SKM-1 treated with dmso at 0.1 percent for 144 hours (cell line): ENCODE measurements around the gene CFAP61.

Experiments
- DNase-seq: peaks from one replicate; lab custom pipeline; 2025; ENCODE audit not compliant: unreplicated experiment; lab: John Stamatoyannopoulos, UW

The CFAP61 gene

DNA sequence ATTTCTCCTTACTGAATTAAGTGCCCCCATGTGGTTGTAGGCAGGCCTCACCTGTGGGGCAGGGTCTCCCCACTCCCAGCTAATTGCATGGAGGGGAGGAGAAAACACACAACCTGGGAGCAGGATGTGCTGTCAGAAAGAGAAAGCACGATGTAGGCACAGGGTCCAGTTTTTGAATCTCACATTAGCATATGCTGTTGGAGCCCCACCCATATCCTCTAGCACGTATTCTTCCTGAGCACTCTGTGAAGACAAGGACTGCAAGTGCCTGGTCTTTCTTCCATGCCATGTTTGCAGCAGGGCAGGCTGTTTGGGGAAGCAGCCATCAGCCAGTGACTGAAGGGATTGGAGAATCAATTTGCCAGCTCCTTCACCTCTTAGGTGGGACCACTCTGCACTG is 108.2 kb downstream of the CFAP61 start:
- DNase-seq, result no peak

DNA sequence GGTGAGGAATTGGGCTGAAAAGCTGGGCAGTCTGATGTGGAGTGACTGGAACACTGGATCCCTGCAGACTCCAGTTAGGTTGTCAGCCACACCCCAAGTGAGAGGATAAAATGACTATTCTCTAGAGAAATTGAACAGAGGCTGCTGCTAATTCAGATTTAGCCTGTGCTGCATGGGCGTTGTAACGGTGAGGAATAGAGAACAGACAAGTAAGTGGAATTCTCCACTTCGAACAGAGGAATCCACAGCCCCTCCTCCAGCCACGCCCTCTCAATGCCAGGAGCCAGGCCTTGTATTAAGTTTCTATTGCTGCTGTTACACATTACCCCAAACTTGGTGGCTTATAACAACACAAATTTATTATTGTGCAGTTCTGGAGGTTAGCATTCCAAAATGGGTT is 109.3 kb downstream of the CFAP61 start:
- DNase-seq, result no peak

DNA sequence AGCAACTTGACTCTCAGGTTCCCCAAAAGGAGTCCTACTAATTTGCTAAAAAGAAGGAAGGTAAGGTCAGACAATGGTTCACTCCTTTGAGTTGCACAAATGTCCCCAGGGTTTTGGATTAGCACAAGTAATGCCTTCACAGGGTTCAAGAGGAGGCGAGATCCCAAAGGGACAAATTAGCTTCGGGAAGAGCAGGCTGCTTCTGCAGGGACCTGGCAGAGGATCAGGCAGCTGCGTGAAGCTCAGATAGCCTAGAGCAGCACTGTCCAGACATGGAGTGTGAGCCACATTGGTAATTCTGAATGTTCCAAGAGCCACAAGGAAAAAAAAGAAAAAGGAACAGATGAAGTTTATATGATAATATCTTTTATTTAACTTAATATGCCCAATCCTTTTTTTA is 115.4 kb downstream of the CFAP61 start:
- DNase-seq, result no peak

DNA sequence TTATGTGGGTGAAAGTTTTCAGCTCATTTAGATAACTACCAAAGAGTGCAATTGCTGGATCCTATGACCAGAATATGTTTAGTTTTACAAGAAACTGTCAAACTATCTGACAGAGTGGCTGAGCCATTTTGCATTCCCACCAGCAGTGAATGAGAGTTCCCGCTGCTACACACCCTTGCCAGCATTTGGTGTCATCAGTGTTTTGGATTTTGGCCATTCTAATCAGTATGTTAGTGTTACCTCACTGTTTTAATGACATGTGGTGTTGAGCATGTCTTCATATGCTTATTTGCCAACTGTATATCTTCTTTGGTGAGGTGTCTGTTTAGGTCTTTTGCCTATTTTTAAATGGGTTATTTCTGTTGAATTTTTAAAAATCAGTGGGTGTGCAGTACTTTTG is 120.9 kb downstream of the CFAP61 start:
- DNase-seq, result no peak

DNA sequence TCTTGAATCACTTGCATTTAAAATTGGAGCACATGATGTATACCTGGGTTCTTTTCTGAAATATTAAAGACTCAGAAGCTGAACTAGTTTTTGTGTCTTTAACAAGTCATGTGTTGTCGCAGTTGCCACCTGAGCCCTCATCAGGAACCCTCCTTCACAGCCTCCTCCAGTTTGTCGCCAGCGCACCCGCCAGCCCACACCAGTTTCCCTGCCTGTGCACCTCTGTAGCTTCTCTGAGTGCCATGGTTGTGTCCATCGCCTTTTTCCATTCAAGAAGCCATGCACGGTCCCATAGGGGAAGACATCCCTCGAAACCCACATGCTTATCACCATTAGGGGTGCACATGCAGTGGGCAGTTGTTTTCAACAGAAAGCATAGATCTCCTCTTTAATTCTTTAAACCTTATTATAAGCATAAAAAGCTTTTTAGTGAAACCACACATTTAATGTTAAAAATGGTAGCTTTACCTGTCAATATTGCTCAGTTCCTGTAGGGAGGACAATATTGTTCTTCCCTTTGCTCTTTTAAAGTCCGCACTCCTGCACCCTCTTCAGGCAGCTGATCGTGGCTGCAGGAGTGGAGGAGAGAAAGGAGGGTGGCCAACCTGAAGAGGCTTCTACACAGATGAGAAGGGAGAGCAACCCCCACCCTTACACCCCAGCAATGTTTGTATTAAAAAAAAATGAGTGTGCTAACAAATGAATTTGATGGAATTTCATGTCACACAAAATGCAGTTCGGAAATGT is 121.9 kb downstream of the CFAP61 start:
- no peak for DNase-seq

DNA sequence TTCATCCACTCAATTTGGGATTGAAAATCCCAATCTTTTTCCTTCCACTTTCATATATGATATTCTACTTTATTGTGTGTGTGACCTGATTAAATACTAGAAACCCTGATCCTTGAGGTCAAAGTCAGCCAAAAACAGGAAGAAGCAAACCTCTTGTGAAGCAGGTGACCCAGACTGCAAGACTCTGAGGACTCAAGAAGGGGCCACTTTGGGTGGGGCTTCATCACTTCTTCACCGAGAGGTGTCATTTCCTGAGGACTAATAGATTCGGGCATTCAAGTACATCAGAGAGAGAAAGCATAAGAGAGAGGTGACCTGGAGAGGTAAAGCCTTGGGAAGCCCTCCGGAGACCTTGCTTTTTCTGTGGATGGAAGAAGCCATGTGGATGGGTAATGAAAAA is 129.0 kb downstream of the CFAP61 start:
- DNase-seq, result no peak

DNA sequence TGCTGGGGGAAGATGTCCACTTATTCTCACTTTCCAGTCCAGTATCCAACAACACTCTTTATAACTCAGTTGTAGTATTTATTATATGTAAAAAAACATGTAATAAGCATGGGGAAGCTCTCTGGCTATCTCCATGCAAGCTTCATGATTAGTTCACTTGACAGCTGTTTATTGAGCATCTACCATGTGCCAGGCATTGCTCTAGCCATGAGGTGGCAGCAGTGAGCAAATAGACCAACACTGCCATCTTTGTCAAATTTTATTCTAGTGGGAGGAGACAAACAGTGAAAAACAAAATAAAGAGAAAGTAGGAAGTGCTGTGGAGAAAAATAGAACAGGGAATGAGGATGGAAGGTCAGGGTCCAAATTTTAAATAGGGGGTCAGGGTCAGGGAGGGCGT is 131.8 kb downstream of the CFAP61 start:
- peak; percentile 5 for DNase-seq

DNA sequence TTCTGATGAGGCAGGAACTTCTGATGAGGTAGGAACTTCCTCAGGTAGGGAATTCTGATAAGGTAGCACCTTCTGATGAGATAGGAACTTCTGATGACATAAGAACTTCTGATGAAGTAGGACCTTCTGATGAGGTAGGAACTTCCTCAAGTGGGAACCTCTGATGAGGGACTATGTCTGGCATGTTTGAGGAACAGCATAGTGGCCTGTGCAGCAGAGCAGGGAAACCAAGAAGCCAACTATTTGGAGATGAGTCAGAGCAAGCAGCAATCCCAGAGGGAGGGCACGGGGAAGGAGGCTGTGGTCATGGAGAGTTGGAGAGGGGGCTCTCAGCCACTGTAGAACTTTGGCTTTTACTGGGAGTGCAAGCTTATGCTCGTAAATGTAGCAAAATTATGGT is 132.4 kb downstream of the CFAP61 start:
- DNase-seq, result no peak

DNA sequence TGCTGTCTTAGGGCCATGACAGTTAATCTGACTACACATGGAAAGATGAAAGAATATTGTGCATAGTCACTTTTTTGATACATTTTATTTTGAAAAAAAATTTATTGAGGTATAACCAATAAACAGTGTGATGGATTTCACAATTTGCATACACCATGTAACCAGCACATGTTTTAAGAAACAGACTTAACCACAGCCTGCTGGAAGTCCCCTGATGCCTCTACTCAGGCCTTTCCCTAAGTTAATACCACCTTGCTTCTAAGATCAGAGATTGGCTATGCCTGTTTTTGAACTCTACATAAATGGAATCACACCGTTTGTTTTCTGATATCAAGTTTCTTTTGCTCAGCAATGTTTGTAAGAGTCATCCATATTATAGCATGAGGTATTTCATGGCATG is 136.3 kb downstream of the CFAP61 start:
- no peak for DNase-seq

DNA sequence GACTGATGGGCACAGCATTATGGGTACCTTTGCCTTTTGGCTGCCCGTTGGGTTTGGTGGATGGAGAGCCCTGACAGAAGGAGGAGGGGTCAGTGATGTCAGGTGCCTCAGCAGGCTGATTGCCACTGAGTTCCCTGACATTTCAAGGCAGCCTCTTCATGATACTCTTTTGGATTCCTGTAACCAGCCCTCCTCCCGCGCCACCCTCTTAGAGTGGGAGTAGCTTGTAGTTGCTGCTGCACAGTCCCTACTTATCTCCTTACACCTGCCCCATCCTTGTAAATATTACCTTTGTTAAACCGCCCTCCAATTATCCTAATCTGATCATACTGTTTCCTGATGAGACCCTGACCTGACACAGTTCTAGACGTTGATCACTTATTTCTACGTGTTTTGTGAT is 140.0 kb downstream of the CFAP61 start:
- no peak for DNase-seq

DNA sequence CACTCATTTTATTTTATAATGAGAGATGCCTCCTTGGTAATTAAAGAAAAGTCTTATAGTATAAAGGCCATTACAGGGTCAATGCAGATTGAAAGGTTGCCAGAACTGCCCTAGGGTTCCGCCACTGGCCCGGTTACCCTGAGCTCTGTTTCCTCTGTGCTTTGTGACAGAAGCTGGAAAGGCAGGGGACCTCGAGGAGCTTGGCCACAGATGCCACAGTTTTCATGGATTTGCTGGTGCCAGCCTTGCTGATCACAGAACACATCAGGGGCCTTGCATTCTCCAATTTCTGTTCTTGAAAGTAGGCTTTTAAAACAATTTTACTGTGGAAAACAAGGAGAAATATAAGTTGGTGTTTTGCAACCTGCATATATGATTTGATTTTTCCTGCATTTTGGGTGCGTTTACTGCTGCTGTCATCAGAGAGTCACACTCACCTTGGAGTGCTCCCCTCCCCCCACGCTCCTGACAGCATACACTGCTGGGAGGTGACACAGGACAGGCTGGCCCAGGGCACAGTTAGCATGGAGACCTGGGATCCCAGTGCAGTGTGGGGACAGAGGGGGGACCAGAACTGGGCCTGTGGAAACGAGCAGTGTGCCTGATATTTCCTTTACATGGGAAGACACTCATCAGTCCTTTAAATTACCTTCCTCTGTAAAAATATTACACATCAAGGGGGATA is 142.8 kb downstream of the CFAP61 start:
- no peak for DNase-seq

DNA sequence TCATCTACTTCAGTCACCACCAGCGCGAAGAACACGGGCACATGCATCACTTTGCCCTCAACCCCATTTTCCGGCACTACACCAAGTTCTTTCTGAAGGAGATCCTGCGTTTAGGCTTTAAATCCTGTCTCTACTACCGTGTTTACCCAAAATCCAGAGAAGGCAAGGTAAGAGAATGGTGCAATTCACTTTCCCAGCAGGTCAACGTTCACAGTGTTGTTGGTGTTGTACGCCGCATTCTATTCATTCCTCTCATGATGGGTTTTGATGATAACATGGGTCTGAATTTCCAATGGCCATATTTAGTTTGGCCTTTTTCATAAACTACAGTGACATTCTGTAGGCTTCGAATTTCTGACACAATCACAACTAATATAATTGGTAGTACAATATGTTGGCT is 144.3 kb downstream of the CFAP61 start:
- DNase-seq, result no peak

DNA sequence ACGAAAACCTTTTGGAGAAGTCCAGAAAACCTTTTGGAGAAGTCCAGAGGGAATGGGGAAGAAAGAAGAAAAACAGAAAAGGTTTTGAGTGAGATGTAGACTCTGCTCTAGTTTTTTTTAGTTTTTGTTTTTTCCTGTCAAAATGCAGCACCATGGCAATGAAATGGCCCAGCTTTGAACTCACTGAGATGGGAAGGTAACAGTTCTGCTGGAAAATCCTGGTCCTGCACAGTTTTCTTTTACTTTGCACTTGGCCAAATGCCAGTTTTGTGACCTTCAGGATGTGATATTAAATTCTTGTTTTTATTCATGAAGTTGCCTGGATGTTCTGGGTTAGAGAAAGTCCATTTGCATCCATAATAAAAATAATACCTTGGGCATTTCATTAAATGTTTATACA is 145.7 kb downstream of the CFAP61 start:
- DNase-seq, result no peak

DNA sequence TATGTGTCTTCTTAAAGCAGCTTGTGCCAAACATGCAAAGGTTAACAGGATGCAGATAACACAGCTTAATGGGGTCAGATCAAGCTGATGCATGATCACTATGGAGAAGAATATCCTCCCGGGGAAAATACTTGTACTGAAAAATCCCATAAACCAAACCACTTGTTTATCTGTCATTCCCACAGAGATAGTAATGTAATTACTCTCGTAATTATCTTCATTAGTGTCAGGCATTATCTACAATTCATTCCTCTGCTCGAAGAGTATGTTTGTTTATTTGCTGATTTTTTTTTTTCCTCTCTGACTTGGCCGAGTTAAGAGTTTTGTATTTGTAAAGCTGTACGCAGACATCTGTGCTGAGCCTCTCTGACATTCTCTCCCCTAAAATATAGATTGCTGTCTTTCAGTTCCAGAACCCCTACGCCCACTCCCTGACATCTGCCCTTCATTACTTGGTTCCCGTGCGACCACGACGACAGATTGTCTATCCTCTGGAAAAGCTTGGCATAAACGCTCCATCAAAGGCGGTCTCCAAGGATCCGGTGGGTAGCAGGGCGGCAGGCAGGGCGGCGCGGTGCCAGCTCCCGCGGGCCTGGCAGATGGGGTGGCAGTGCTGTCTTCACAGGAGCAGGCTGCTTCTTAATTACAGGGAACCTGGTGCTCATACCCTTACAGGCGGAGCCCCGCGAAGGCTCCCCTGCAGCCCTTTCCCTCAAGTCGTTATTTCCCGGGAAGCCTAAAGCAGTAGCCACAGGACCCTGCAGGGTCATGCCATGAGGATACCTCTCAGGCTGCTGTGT is 147.2 kb downstream of the CFAP61 start:
- DNase-seq, result no peak

DNA sequence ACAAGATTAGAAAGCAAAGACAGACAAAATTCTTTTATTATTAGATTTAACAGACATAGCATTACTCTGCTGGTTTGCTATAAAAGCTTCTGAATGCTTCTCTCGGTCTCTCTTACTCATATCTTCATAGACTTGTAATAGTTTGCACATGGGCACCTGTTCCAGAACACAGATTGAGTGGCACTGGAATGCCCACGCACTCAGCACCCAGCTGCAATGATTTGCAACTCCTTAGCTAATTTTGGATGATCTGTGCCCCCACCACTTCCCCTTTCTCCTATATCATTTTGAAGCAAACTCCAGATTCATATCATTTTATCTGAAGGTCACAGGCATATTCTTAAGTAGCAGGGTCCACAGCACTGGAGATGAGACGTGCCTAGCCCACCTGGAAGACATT is 148.8 kb downstream of the CFAP61 start:
- DNase-seq, result no peak

DNA sequence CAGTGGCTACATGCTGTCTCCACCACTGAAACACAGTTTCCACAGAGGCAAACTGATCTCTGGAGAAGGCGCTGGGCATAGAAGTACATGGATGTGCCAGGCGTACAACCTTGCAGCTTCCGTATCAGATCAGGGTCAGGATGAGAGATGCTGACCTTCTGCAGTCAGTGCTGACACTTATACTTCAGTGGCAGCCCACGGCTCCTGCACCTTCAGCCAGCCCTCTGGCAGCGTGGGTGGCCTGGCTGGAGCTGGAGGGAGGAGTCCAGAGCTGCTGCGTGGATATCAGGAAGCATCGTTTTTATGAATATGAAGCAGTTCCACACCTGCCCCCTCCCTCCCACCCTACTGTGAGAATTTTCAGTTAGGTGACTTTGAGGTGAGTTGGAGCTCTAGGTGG is 149.3 kb downstream of the CFAP61 start:
- DNase-seq, result no peak

DNA sequence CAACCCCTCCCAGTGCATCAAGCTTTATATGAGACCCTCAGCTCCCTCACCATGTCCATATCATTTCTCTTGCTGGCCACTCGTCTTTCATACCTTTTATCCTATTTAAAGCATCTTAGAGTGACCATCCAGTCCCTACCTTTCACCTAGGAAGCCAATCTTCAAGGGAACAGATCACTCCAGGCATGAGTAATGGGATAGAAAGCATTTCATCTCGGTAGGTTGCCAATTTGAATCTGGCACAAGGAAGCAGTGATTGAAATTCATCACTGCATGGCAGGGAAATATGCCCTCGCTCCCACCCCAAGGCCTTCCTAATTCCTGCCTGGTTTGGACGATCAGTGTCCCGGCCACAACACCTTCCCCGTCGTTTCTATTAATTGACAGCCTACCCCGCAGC is 150.4 kb downstream of the CFAP61 start:
- no peak for DNase-seq

DNA sequence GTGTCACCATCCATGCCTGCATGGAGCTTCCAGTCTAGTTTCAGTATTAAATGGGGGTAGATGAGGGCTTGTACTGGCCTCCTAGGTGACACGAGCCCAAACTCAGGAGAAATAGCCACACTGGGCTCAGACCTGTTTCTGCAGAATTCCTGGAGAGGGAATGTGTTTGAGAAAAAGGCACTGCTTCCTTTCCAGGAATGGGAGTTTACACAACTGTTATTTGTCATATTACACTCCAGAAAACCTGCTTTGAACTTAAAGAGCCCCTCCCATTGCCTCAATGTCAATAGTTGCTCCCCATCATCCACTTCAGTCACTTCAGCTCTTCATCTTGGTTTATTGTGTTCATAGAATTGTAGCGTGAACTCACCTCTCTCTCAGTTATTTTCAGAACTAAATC is 151.5 kb downstream of the CFAP61 start:
- no peak for DNase-seq

DNA sequence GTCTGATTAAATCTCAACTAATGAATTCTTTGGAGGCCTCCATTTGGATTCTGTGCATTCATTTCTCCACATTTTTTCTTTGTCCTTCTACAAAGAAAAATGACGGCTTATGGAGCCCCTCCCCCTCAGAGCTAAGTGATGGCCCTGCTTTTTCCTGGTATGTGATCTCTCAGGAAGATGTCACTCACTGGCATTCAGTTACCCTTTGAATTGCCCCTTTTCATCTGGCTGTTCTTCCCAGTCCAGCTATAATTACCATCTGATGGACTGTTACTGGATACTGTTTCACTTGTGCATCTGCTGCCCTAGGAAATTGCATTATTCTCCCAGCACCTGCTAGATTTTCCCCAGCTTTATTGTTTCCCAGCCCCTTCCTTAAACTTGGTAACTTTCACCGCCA is 151.9 kb downstream of the CFAP61 start:
- no peak for DNase-seq

DNA sequence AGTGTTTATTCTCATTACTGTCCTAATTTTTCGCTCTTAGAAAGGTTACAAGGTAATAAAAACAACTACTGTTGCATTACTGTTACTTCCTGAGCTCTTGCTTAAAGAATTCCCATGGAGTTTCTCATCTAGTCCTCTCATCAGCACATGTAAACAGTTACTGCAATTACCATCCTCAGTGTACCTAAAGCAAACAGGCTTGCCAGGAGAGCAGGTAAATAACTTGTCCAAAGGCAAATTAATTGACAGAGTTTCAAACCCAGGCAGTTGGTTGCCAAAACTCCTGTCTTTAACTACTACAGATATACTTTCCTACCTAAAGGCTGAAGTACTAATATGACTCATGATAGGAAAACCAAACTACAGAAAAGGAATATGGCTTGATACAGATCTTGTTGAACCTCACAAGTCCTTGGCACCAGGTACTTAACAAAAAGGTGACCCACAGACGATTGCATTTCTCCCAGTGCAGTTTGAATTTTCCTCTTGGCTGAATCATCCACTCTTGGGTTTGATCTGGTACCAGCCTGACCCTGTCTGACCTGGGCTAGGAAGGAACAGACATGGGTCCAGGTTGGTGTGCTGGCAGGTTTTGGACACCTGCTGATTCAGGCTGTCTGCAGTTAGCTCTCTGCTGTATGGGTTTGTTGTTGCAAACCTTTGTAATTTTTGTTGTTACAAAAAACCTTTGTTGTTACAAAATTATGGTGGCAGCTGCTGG is 153.0 kb downstream of the CFAP61 start:
- no peak for DNase-seq

DNA sequence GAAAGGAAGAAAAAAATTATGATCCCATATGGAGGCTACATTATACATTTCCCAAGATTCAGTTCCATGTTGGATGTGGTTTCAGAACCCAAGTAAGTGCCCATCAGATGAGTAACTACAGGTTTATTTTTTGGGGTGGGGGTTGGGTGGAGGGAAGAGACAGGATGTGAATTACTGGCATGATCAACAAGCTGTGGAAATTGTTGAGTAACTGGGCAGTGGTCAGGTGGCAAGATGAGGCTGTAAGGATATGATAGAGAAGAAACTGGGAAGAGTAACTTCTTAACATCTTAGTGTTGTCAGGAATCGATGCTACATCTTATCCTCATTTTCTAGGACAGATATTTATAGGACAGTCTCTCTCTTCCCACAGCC is 153.5 kb downstream of the CFAP61 start:
- DNase-seq, result no peak

DNA sequence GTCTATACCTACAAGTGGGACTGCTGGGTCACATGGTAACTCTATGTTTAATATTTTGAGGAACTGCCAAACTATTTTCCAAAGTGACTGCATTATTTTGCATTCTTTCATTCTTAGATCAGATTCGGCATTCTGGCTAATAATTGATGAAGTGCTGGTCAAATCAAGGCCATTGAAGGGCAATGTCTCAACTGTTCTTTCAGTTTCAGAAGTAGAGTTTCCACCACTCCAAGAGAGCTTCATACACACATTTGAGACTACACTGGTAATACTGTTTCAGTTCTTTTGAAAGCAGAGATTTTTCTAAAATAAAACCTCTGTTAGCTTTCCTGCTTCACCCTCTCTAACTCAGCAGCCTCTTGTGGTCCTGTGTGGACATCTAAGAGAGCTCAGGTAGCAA is 154.5 kb downstream of the CFAP61 start:
- no peak for DNase-seq
